Left ventricle myocardium inferior (tissue), 1 donor: ENCODE measurements around the gene GPC6. TPM values are rescaled to one million over a fixed set of nuclear protein-coding genes. Genes with fewer than 3 reads are reported as not detected.

Experiments used
- DNase-seq: peaks from one replicate; pipeline ENCODE4 v3.0.0-alpha.2; 2020
- H3K27ac ChIP-seq: fragments of 200-600 bp; replicated peaks from 2 replicates; pipeline ENCODE4 v1.8.0; 2021
- H3K27me3 ChIP-seq: fragments of 200-600 bp; 2 replicates; pipeline ENCODE4 v1.8.0; 2021; ENCODE audit warnings: low read depth
- H3K36me3 ChIP-seq: fragments of 200-600 bp; 2 replicates; pipeline ENCODE4 v1.8.0; 2021
- H3K4me1 ChIP-seq: fragments of 200-600 bp; 2 replicates; pipeline ENCODE4 v1.8.0; 2021
- H3K4me3 ChIP-seq: fragments of 200-600 bp; 2 replicates; pipeline ENCODE4 v1.8.0; 2021; ENCODE audit warnings: mild to moderate bottlenecking, moderate library complexity
- H3K9me3 ChIP-seq: fragments of 200-600 bp; replicated peaks from 2 replicates; pipeline ENCODE4 v1.8.0; 2021
- CTCF ChIP-seq: fragments of 200-600 bp; IDR thresholded peaks from 2 replicates; pipeline ENCODE4 v1.8.0; 2021; ENCODE audit warnings: antibody characterized with exemption, mild to moderate bottlenecking, borderline replicate concordance
- intact Hi-C: fragments of 100-400 bp; cut with micrococcal nuclease; formaldehyde crosslinking; loops from one replicate; pipeline ENCODE4 v1.11.0; 2022
- total RNA-seq: library from RNA; stranded (reverse); fragmentation: NEBNext Ultra II Directional; extraction: Animal tissue kit (Norgen Biotek cat#: 25700); gene quantifications from one replicate; pipeline ENCODE4 v1.2.1, GENCODE V29; 2021
- donor health status: DM: no; HTN: yes; CAD: no; lungs with severe emphysema.

Gene GPC6
- total RNA-seq, 1 donor from 2014 or later = 1.8 TPM

GRCh38 chr13:93987458-93987857, 760.9 kb downstream of the GPC6 start:
- Histone ChIP-seq H3K4me3 (no peak overlapping the region), H3K9me3 (no peaks in the 10 kb centered on the region), H3K4me1 (no peaks in the 10 kb centered on the region), H3K27ac (no peak overlapping the region), H3K36me3 (no peaks in the 10 kb centered on the region), H3K27me3 (no peaks in the 10 kb centered on the region)
- no peak for DNase-seq
- TF ChIP-seq CTCF = no peak
- intact Hi-C loops = no loop called here

- DNase-seq = no peak
- Histone ChIP-seq H3K9me3 (no peaks in the 10 kb centered on the region), H3K4me3 (no peak overlapping the region), H3K27me3 (no peaks in the 10 kb centered on the region), H3K36me3 (no peaks in the 10 kb centered on the region), H3K4me1 (no peaks in the 10 kb centered on the region), H3K27ac (no peak overlapping the region)
- intact Hi-C loops = no loop called here
- no peak for TF ChIP-seq CTCF
Measured at GRCh38 chr13:93991569-93991968, 765.0 kb downstream of the GPC6 start.

- DNase-seq = no peak
- Histone ChIP-seq H3K4me3 (no peak overlapping the region), H3K4me1 (no peaks in the 10 kb centered on the region), H3K9me3 (no peaks in the 10 kb centered on the region), H3K36me3 (no peaks in the 10 kb centered on the region), H3K27ac (no peak overlapping the region), H3K27me3 (no peaks in the 10 kb centered on the region)
- TF ChIP-seq CTCF = no peak
- intact Hi-C loops = no loop called here
Measured at GRCh38 chr13:93996481-93996880, 769.9 kb downstream of the GPC6 start.

GRCh38 chr13:94006296-94006695, 779.7 kb downstream of the GPC6 start:
- TF ChIP-seq CTCF = no peak
- H3K27ac ChIP-seq = no peak overlapping the region
- no peak for DNase-seq

GRCh38 chr13:94007072-94007471, 780.5 kb downstream of the GPC6 start:
- H3K4me3 ChIP-seq = no peak overlapping the region
- no peaks in the 10 kb centered on the region for H3K27me3 ChIP-seq
- H3K4me1 ChIP-seq = no peaks in the 10 kb centered on the region
- DNase-seq = no peak
- no peak overlapping the region for H3K27ac ChIP-seq
- intact Hi-C loops = no loop called here
- H3K36me3 ChIP-seq = no peaks in the 10 kb centered on the region
- no peaks in the 10 kb centered on the region for H3K9me3 ChIP-seq
- no peak for TF ChIP-seq CTCF

More at GRCh38 chr13:94006296-94006695, 779.7 kb downstream of the GPC6 start:
- intact Hi-C loops = no loop called here
- no peak overlapping the region for H3K4me3 ChIP-seq
- H3K9me3 ChIP-seq = no peaks in the 10 kb centered on the region
- H3K4me1 ChIP-seq = no peaks in the 10 kb centered on the region
- no peaks in the 10 kb centered on the region for H3K36me3 ChIP-seq
- H3K27me3 ChIP-seq = no peaks in the 10 kb centered on the region

- Histone ChIP-seq H3K27ac (no peak overlapping the region), H3K9me3 (no peaks in the 10 kb centered on the region), H3K4me3 (no peak overlapping the region), H3K36me3 (no peaks in the 10 kb centered on the region), H3K27me3 (no peaks in the 10 kb centered on the region), H3K4me1 (no peaks in the 10 kb centered on the region)
- no peak for TF ChIP-seq CTCF
- no peak for DNase-seq
- intact Hi-C loops = no loop called here
Measured at GRCh38 chr13:94009701-94010100, 783.1 kb downstream of the GPC6 start.
